ENCODE measurements around the gene CWC27. TPM values are rescaled to one million over a fixed set of nuclear protein-coding genes. Genes with fewer than 3 reads are reported as not detected.

The CWC27 gene
- total RNA-seq, 1 donor from 2014 or later = 56.6 TPM

GRCh38 chr5:64839936-64840335, 71.2 kb downstream of the CWC27 start:
- Histone ChIP-seq H3K27me3 (no peaks in the 10 kb centered on the region), H3K36me3 (no peaks in the 10 kb centered on the region), H3K79me2 (ENCODE audit: low read depth) (no peaks in the 10 kb centered on the region), H2AFZ (replicated peaks) (no peak overlapping the region), H3F3A (ENCODE audit: low read depth) (no peaks in the 10 kb centered on the region), H4K20me1 (ENCODE audit: low read depth) (no peaks in the 10 kb centered on the region), H3K9ac (no peak overlapping the region), H3K27ac (no peak overlapping the region), H3K4me1 (peaks cover under 1% of the 10 kb centered on the region), H3K9me3 (ENCODE audit: low read depth) (no peaks in the 10 kb centered on the region), H3K4me3 (no peak overlapping the region), H3K4me2 (no peak overlapping the region)
- H3K36me3 Mint-ChIP-seq = peaks cover 20% of the 10 kb centered on the region
- peaks cover 2% of the 10 kb centered on the region for H3K27me3 Mint-ChIP-seq (ENCODE audit: insufficient read depth, low read depth)
- peaks cover 3% of the 10 kb centered on the region for H3K9me3 Mint-ChIP-seq
- TF ChIP-seq CTCF (IDR thresholded peaks at IDR 0.05) = no peak
- TF ChIP-seq EZH2phosphoT487 (IDR thresholded peaks at IDR 0.05) = no peak
- TF ChIP-seq EZH2 (IDR thresholded peaks at IDR 0.05) = no peak
- DNase-seq (ENCODE audit: low spot score) = no peak
- no peaks in the 10 kb centered on the region for H3K4me1 Mint-ChIP-seq
- no peak overlapping the region for H3K4me3 Mint-ChIP-seq
- no peak overlapping the region for H3K27ac Mint-ChIP-seq

- no peak overlapping the region for H3K4me3 Mint-ChIP-seq
- Histone ChIP-seq H3K79me2 (ENCODE audit: low read depth) (no peaks in the 10 kb centered on the region), H3K4me2 (no peak overlapping the region), H3K27me3 (no peaks in the 10 kb centered on the region), H4K20me1 (ENCODE audit: low read depth) (no peaks in the 10 kb centered on the region), H3K9me3 (ENCODE audit: low read depth) (no peaks in the 10 kb centered on the region), H3K9ac (no peak overlapping the region), H3F3A (ENCODE audit: low read depth) (no peaks in the 10 kb centered on the region), H3K27ac (no peak overlapping the region), H2AFZ (replicated peaks) (no peak overlapping the region), H3K4me3 (no peak overlapping the region), H3K4me1 (no peaks in the 10 kb centered on the region), H3K36me3 (no peaks in the 10 kb centered on the region)
- H3K27ac Mint-ChIP-seq = no peak overlapping the region
- no peaks in the 10 kb centered on the region for H3K4me1 Mint-ChIP-seq
- peaks cover 29% of the 10 kb centered on the region for H3K36me3 Mint-ChIP-seq
- no peak for TF ChIP-seq CTCF (IDR thresholded peaks at IDR 0.05)
- TF ChIP-seq EZH2 (IDR thresholded peaks at IDR 0.05) = no peak
- no peak for TF ChIP-seq EZH2phosphoT487 (IDR thresholded peaks at IDR 0.05)
- H3K9me3 Mint-ChIP-seq = peaks cover 12% of the 10 kb centered on the region
- peaks cover 2% of the 10 kb centered on the region for H3K27me3 Mint-ChIP-seq (ENCODE audit: insufficient read depth, low read depth)
- DNase-seq (ENCODE audit: low spot score) = no peak
Measured at GRCh38 chr5:64840958-64841357, 72.2 kb downstream of the CWC27 start.

GRCh38 chr5:64853777-64854176, 85.0 kb downstream of the CWC27 start:
- no peak overlapping the region for H3K27ac ChIP-seq
- Mint-ChIP-seq H3K4me3 (no peak overlapping the region), H3K27ac (no peak overlapping the region), H3K36me3 (peaks cover 5% of the 10 kb centered on the region), H3K9me3 (no peaks in the 10 kb centered on the region), H3K4me1 (no peaks in the 10 kb centered on the region), H3K27me3 (ENCODE audit: insufficient read depth, low read depth) (no peaks in the 10 kb centered on the region)
- H3K36me3 ChIP-seq = no peaks in the 10 kb centered on the region
- H2AFZ ChIP-seq (replicated peaks) = no peak overlapping the region
- H4K20me1 ChIP-seq (ENCODE audit: low read depth) = no peaks in the 10 kb centered on the region
- no peaks in the 10 kb centered on the region for H3F3A ChIP-seq (ENCODE audit: low read depth)
- no peak overlapping the region for H3K4me3 ChIP-seq
- no peaks in the 10 kb centered on the region for H3K27me3 ChIP-seq
- H3K9ac ChIP-seq = no peak overlapping the region
- H3K4me1 ChIP-seq = no peaks in the 10 kb centered on the region
- H3K9me3 ChIP-seq (ENCODE audit: low read depth) = no peaks in the 10 kb centered on the region
- TF ChIP-seq CTCF (IDR thresholded peaks at IDR 0.05) (no peak), EZH2phosphoT487 (IDR thresholded peaks at IDR 0.05) (no peak), EZH2 (IDR thresholded peaks at IDR 0.05) (no peak)
- H3K79me2 ChIP-seq (ENCODE audit: low read depth) = no peaks in the 10 kb centered on the region
- H3K4me2 ChIP-seq = no peak overlapping the region
- DNase-seq (ENCODE audit: low spot score) = no peak
